Glutamatergic neuron (in vitro differentiated cells): ENCODE results near the gene CD200R1. TPM values are rescaled to one million over a fixed set of nuclear protein-coding genes. Genes with fewer than 3 reads are reported as not detected.

Experiments
- DNase-seq: peaks from one replicate; pipeline ENCODE4 v3.0.0; 2022
- H3K27ac Mint-ChIP-seq: one replicate; pipeline ENCODE4 v1.8.0; 2020; ENCODE audit warnings: mild to moderate bottlenecking, mixed read lengths, inconsistent platforms; ENCODE audit not compliant: unreplicated experiment
- H3K27me3 Mint-ChIP-seq: one replicate; pipeline ENCODE4 v1.8.0; 2020; ENCODE audit warnings: mild to moderate bottlenecking, moderate library complexity, mixed read lengths, inconsistent platforms; ENCODE audit not compliant: unreplicated experiment
- H3K36me3 Mint-ChIP-seq: one replicate; pipeline ENCODE4 v1.8.0; 2020; ENCODE audit warnings: mild to moderate bottlenecking, mixed read lengths, inconsistent platforms; ENCODE audit not compliant: unreplicated experiment
- H3K4me1 Mint-ChIP-seq: one replicate; pipeline ENCODE4 v1.8.0; 2020; ENCODE audit warnings: mild to moderate bottlenecking, low read depth, mixed read lengths, inconsistent platforms; ENCODE audit not compliant: unreplicated experiment
- H3K4me3 Mint-ChIP-seq: one replicate; pipeline ENCODE4 v1.8.0; 2020; ENCODE audit warnings: mild to moderate bottlenecking, mixed read lengths, inconsistent platforms; ENCODE audit not compliant: unreplicated experiment
- H3K9me3 Mint-ChIP-seq: one replicate; pipeline ENCODE4 v1.8.0; 2020; ENCODE audit warnings: mild to moderate bottlenecking, moderate library complexity, mixed read lengths, inconsistent platforms; ENCODE audit not compliant: unreplicated experiment
- total RNA-seq: library from RNA; stranded (reverse); fragmentation: NEBNext Ultra II Directional; extraction: Animal tissue kit (Norgen Biotek cat#: 25700); gene quantifications from one replicate; pipeline ENCODE4 v1.2.1, GENCODE V29; 2021; ENCODE audit not compliant: unreplicated experiment
- TF ChIP-seq, protein P1 (sequence below): fragments of 200-600 bp; sonication (generic); IDR thresholded peaks from one replicate; pipeline ENCODE4 v1.5.0; 2021; ENCODE audit not compliant: partially characterized antibody, unreplicated experiment

CD200R1 gene
- total RNA-seq, 1 donor from 2014 or later: not detected

DNA sequence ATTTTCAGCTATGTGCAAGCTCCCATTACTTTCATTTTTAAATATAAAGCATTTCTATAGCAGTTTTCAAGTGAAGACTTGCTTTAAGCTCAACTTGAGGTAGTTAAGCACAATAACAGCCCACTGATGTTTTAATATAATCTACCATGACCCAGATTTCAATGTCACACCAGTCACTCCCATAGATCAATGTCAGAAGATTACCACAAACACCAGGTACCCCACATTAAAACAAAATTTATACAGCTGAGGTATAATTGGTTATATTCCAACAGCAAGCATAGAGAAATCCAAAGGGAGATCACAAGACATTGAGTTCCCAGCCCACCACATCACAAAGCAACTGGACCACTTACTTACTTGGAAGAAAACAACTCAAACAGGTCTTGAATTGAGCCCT is 38.7 kb upstream of the CD200R1 start:
- no peak overlapping the region for H3K27ac Mint-ChIP-seq
- TF ChIP-seq, protein P1, sequence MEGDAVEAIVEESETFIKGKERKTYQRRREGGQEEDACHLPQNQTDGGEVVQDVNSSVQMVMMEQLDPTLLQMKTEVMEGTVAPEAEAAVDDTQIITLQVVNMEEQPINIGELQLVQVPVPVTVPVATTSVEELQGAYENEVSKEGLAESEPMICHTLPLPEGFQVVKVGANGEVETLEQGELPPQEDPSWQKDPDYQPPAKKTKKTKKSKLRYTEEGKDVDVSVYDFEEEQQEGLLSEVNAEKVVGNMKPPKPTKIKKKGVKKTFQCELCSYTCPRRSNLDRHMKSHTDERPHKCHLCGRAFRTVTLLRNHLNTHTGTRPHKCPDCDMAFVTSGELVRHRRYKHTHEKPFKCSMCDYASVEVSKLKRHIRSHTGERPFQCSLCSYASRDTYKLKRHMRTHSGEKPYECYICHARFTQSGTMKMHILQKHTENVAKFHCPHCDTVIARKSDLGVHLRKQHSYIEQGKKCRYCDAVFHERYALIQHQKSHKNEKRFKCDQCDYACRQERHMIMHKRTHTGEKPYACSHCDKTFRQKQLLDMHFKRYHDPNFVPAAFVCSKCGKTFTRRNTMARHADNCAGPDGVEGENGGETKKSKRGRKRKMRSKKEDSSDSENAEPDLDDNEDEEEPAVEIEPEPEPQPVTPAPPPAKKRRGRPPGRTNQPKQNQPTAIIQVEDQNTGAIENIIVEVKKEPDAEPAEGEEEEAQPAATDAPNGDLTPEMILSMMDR: no peak
- peaks cover 5% of the 10 kb centered on the region for H3K9me3 Mint-ChIP-seq
- H3K4me1 Mint-ChIP-seq: peaks cover 15% of the 10 kb centered on the region
- H3K4me3 Mint-ChIP-seq: no peak overlapping the region
- no peaks in the 10 kb centered on the region for H3K36me3 Mint-ChIP-seq
- H3K27me3 Mint-ChIP-seq: peaks cover 4% of the 10 kb centered on the region
- no peak for DNase-seq

GRCh38 chr3:113008117-113008516 is 33.2 kb upstream of the CD200R1 start:
- Mint-ChIP-seq H3K36me3 (no peaks in the 10 kb centered on the region), H3K9me3 (no peaks in the 10 kb centered on the region), H3K4me1 (peaks cover 7% of the 10 kb centered on the region)

DNA sequence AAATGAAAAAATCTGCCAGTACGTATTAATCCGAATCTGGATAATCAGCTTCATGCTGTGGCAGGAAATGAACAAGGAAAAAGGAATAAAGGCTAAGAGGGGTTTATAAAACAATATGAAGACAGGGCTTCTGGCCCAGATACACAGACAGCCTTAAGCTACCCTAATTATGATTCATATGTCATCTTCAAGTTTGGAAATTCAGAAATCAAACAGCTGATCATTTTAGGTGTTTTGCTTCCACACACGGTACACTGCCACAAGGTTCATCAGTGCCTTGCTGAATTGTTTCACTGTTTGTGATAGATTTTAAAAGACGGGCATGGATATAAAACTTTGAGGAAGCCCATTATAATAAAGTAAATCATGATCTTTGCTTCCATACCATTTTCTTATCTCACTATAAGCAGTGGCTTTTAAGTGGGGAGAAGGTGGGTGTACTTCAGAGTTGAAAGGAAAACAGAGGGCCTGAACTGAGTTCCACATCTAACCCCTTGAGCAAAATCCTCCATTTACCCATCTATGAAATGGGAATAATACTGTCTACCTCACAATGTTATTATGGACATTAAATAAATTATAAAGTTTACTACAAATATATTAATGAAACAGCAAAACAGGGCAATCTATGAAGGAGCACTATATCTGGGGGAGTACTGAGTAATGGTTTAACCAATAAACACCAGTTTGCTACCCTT is 31.6 kb upstream of the CD200R1 start:
- TF ChIP-seq, protein P1: no peak
- DNase-seq: no peak
- Mint-ChIP-seq H3K4me1 (peaks cover 7% of the 10 kb centered on the region), H3K27me3 (no peaks in the 10 kb centered on the region), H3K36me3 (no peaks in the 10 kb centered on the region), H3K4me3 (no peak overlapping the region), H3K9me3 (no peaks in the 10 kb centered on the region), H3K27ac (no peak overlapping the region)

More at GRCh38 chr3:113008117-113008516, 33.2 kb upstream of the CD200R1 start:
- H3K27ac Mint-ChIP-seq: no peak overlapping the region
- H3K27me3 Mint-ChIP-seq: no peaks in the 10 kb centered on the region
- DNase-seq: no peak
- TF ChIP-seq, protein P1: no peak
- H3K4me3 Mint-ChIP-seq: no peak overlapping the region

GRCh38 chr3:113005611-113006010 is 30.7 kb upstream of the CD200R1 start:
- Mint-ChIP-seq H3K9me3 (no peaks in the 10 kb centered on the region), H3K4me3 (no peak overlapping the region), H3K36me3 (no peaks in the 10 kb centered on the region), H3K4me1 (peaks cover 7% of the 10 kb centered on the region), H3K27ac (no peak overlapping the region), H3K27me3 (no peaks in the 10 kb centered on the region)
- no peak for DNase-seq
- TF ChIP-seq, protein P1: no peak

- H3K9me3 Mint-ChIP-seq: no peaks in the 10 kb centered on the region
- no peak overlapping the region for H3K4me3 Mint-ChIP-seq
- no peak overlapping the region for H3K27ac Mint-ChIP-seq
- peaks cover under 1% of the 10 kb centered on the region for H3K4me1 Mint-ChIP-seq
- no peaks in the 10 kb centered on the region for H3K36me3 Mint-ChIP-seq
- DNase-seq: no peak
- TF ChIP-seq, protein P1: no peak
- no peaks in the 10 kb centered on the region for H3K27me3 Mint-ChIP-seq
Measured at GRCh38 chr3:113002679-113003078, 27.8 kb upstream of the CD200R1 start.
